NB4 (cell line): Measurements from ENCODE around the gene EPB41L3.

ENCODE experiments used
- MYC ChIP-seq: IDR thresholded peaks from 2 replicates; pipeline ENCODE4 v1.6.1; 2011; ENCODE audit warnings: low read depth, low read length
- POLR2A ChIP-seq: IDR thresholded peaks from 2 replicates; pipeline ENCODE4 v1.6.1; 2011; ENCODE audit warnings: mild to moderate bottlenecking; ENCODE audit not compliant: insufficient read length; ENCODE audit errors: extremely low read depth
- TF ChIP-seq, protein P1 (sequence below): IDR thresholded peaks from one replicate; pipeline ENCODE4 v1.5.1; 2012; ENCODE audit warnings: low read depth, low read length

DNA sequence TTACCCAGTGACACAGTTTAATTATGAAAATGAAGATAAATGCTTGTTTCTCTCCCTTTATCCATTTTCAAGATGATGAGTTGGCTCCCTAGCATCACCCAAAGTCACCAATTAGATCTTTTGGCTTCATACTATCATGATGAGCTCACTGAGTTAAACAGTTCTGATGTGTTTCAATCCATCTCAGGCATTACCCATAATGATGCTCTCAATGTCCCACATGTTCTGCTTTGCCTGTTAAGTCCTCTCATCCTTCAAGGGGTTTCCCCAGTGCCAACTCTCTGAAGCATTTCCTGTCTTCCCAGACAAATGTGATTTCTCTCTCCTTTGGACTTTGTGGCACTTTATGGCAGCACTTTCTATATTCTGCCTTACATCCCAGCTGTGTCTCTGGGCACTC is 92.6 kb downstream of the EPB41L3 start:
- TF ChIP-seq, protein P1, sequence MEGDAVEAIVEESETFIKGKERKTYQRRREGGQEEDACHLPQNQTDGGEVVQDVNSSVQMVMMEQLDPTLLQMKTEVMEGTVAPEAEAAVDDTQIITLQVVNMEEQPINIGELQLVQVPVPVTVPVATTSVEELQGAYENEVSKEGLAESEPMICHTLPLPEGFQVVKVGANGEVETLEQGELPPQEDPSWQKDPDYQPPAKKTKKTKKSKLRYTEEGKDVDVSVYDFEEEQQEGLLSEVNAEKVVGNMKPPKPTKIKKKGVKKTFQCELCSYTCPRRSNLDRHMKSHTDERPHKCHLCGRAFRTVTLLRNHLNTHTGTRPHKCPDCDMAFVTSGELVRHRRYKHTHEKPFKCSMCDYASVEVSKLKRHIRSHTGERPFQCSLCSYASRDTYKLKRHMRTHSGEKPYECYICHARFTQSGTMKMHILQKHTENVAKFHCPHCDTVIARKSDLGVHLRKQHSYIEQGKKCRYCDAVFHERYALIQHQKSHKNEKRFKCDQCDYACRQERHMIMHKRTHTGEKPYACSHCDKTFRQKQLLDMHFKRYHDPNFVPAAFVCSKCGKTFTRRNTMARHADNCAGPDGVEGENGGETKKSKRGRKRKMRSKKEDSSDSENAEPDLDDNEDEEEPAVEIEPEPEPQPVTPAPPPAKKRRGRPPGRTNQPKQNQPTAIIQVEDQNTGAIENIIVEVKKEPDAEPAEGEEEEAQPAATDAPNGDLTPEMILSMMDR: no peak
- TF ChIP-seq POLR2A (no peak), MYC (no peak)
